ENCODE measurements around the gene SLC28A1.

SLC28A1 gene

DNA sequence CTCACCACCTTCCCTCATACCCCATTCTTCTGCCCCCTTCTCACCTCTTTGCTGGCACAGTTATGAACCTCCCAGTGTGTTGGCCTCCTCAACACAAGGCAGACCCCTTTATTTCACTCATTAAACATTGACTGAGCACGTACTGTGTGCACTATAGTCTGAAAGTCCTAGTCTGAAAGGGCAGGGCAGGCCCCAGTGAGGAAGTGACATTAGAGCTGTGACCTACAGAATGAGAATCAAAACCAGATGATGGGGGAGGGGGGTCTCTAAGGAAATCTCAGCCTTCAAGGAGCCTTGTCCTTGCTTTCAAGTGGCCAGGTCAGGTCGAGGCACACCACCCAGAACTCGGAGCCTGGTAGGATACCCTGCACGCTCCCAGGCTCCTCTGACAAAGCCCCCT lies 3.5 kb downstream of the SLC28A1 start:
- DNase-seq, result no peak

DNA sequence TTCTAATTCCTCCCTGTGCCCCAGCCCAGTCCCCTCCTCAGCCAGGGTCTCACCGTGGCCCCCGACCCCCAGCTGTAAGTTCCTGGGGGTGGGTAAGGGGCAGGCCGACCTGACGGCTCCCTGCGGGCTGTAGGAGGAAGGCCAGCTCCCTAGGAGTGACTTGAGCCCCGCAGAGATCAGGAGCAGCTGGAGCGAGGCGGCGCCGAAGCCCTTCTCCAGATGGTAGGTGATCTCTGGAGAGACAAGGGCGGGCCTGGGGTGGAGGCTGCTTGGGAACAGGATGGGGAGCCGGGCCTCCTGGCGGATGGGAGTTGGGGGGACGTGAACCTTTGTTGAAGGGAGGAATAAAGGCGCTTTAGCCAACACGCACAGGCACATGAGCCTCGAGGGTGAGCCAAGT lies 4.2 kb downstream of the SLC28A1 start:
- DNase-seq, result peak; percentile 37

DNA sequence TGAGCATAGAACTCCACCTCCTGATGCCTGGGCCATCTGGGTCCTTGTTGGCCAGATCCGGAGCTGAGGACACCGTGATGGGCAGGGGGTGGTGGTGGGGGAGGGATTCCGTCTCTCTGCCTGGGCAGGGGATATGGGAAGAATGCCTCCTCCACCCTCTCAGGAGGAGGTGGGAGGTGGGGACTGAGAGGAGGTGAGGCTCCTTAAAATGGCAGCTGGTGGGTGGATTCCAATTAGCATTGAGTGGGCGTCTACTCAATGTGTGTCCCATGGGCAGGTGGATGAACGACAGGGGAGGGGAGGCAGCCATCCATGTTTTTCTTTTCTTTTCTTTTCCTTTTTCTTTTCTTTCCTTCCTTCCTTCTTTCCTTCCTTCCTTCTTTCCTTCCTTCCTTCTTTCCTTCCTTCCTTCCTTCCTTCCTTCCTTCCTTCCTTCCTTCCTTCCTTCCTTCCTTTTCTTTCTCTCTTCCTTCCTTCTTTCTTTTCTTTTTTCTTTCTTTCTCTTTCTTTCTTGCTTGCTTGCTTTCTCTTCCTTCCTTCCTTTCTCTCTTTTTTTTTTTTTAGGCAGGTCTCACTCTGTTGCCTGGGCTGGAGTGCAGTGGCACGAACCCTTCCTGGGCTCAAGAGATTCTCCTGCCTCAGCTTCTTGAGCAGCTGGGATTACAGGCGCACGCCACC lies 5.0 kb downstream of the SLC28A1 start:
- DNase-seq, result no peak

DNA sequence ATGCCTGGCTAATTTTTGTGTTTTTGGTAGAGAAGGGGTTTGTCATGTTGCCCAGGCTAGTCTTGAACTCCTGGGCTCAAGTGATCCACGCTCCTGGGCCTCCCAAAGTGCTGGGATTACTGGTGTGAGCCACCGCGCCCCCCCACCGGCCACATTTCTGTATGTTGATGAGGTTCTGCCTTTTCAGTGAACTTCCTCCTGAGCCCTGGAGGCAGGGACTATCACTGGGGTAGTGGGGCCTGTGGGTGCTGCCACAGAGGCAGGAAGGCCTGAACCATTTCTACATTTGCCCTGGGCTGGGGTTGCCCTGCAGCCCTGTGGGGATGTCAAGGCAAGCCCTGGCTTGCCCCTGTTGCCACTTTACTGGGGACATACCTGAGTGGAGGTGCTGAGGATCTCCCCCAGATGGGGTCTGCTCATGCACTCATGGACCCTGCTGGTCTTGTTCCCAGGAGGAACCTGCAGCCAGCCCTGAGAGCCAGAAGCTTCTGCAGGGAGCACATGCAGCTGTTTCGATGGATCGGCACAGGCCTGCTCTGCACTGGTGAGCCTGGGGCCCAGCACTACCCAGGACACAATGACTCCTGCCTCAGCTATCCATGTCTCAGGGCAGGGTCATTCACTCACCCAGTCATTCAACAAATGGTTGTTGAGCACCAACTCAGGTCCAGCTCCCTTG lies 5.7 kb downstream of the SLC28A1 start:
- no peak for DNase-seq

DNA sequence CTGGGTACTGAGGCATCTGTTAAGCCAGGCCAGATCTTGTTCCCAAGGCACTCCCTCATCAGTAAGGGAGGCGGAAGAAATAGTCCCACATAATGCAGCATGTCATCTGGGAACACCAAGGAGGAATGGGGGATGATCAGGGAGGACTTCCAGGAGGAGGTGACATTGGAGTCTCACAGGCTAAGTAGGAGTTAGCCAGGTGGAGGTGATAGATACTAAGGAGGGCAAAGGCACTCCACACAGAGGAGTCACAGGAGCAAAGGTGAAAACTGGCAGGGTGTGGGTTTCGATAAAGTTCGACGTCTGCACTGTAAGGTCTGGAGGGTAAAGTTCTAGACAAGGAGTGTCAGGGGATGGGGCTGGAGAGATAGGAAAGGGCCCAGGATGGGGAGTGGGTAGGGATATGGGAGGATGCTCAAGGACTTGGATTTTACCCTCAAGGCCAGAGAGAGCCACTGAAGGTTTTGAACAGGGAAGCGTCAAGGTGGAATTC lies 6.3 kb downstream of the SLC28A1 start:
- DNase-seq, result no peak

DNA sequence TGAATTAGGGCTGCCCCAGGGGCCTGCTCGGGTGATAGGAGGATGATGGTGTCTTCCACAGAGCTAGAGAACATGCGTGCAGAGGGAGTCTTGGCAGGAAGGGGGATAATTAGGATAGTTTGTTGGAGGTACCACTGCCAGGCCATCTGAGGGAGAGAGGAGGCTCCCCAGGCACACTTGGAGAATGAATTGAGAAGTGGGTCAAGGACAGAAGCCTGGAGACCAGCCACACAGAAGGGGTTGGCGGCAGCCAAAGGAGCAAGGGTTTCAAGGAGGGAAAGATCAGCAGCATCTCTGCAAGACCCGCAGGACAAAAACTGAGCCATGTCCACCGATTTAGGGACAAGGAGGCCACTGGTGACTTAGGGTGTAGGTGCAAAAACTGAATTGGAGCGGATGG lies 6.9 kb downstream of the SLC28A1 start:
- no peak for DNase-seq

DNA sequence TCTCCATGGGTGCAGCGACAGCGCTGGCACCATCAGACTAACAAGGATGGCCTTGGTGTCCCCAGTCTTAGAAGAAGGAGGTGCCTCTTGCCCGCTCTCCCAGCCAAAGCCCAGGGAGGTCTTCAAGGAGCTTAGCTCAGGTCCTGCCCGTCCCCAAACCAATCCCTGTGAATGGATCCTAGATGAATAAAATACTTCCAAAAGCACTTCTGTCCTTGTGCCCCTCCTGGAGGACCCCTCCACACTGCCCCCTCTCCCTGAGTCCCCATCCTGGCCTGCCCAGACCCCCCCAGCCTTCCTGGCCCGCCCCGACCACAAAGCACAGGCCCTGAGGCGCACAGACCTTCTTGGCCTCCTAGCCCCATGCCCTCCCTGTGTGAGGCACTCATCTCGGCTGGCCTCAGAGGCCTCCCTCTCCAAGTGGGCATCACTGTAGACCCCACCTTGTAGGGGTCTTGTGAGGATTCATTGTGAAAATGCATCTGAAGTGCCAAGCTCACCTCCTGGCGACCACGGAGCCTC lies 8.4 kb downstream of the SLC28A1 start:
- DNase-seq, result no peak

DNA sequence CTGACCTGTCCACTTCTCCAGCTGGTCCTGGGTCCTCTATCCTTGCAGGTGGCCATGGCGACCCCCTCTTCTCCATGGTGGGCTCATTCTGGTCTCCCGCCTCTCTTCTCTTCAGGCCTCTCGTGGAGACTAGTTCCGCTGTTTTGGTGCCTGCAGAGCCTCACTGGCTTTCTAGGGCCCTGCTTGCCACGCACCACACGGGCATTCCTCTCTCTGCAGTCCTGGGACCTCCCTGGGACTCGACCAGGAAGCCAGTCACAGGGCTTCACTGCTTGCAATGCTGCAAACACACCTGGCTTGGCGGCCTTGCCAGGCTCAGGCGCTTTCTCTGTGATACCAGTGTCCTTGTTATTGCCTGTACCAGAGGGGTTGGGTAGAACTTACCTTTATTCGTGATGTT lies 9.1 kb downstream of the SLC28A1 start:
- no peak for DNase-seq

DNA sequence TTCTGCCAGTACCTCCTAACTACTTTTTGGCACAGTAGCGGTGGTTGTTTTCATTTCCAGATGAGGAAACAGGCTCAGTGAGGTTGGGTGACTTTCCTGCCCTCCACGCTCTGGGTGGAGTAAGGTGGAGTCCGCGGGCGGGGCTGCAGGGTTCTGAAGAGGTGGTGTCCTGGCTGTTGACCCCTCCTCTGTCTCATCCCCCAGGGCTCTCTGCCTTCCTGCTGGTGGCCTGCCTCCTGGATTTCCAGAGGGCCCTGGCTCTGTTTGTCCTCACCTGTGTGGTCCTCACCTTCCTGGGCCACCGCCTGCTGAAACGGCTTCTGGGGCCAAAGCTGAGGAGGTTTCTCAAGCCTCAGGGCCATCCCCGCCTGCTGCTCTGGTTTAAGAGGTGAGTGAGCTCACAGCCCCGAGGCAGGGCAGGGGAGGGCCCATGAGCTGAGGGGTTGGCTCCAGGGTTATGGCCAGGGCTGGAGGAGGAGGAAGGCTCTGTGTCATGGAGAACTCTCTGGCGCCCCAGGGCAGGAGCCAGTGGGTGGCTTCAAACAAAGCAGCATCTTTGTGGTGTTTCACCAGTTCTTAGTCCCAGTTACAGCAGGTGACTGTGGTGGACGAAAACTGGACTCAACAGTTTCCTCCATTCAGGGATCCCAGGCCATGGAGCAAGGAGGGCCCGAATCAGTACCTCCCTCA lies 10.4 kb downstream of the SLC28A1 start:
- no peak for DNase-seq

DNA sequence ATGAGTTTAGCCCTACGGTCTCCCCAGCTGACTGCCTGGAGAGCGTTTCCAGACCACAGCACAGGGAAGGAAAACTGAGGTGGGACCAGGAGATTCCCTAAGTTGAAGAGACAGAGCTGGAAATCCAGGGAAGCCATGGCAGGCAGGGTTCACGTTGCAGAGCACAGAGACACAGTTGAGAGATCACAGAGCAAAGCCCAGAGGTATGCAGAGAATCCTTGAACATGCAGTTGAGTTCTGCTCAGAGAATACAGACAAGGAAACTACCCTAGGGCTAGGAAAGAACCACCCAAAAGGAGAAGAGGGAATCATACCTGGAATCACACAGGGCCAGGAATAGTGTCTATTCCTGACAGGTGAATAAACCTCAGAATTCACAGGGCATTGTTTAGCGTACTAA lies 14.3 kb downstream of the SLC28A1 start:
- no peak for DNase-seq

DNA sequence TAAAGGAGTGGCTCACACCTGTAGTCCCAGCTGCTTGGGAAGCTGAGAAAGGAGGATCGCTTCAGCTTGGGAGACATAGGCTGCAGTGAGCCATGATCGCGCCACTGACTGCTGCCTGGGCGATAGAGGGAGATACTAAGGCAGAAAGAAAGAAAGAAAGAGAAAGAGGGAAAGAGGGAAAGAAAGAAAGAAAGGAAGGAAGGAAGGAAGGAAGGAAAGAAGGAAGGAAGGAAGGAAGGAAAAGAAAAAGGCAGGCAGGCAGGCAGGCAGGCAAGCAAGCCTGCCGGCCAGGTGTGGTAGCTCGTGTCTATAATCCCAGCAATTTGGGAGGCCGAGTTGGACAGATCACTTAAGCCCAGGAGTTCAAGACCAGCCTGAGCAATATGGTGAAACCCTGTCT lies 15.3 kb downstream of the SLC28A1 start:
- no peak for DNase-seq

DNA sequence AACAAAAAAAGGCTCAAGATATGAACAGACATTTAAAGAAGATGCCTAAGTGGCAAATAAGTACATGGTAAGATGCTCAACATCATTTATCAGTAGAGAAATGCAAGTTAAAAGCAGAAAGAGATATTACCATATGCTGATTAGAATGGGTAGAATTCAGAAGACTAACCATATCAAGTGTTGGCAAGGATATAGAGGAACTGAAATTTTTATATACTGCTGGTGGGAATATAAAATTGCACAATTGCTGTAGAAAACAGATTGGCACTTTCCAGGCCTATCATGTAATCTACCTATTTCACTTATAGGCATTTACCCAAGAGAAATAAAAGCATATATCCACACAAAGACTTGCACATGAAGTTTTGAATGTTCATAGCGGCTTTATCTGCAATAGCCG lies 17.1 kb downstream of the SLC28A1 start:
- no peak for DNase-seq

DNA sequence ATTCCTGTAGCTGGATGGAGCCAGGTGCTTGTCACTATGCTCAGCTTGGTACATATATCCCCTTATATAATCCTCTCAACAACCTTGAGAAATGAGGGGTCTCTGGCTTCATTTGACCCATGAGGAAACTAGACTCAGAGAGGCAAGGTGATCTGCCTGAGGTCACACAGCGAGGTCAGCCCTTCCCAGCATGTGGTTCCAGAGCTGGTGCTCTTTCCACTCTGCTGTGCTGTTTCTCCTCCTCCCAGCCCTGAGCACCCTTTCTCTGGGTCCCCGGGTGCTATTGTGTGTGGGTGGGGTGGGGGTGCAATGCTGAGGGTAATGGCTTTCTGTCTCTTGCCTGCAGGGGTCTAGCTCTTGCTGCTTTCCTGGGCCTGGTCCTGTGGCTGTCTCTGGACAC lies 19.3 kb downstream of the SLC28A1 start:
- DNase-seq, result no peak

DNA sequence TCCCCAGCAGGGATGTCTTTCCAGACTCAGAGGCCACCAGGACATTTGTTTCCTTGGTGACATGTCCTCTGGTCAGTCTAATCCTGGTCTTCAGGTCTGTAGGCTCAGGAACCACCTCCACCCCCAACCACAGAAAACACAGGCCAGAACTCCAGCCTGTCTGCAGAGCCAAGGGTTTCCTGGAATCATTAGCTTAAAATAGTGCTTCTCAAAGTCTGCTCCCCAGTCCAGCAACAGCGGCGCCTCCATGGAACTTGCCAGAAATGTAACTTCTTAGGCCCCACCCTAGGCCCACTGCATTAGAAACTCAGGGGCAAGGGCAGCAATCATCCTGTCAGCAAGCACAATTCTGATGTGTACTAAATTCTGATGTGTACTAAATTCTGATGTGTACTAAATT lies 20.0 kb downstream of the SLC28A1 start:
- no peak for DNase-seq

DNA sequence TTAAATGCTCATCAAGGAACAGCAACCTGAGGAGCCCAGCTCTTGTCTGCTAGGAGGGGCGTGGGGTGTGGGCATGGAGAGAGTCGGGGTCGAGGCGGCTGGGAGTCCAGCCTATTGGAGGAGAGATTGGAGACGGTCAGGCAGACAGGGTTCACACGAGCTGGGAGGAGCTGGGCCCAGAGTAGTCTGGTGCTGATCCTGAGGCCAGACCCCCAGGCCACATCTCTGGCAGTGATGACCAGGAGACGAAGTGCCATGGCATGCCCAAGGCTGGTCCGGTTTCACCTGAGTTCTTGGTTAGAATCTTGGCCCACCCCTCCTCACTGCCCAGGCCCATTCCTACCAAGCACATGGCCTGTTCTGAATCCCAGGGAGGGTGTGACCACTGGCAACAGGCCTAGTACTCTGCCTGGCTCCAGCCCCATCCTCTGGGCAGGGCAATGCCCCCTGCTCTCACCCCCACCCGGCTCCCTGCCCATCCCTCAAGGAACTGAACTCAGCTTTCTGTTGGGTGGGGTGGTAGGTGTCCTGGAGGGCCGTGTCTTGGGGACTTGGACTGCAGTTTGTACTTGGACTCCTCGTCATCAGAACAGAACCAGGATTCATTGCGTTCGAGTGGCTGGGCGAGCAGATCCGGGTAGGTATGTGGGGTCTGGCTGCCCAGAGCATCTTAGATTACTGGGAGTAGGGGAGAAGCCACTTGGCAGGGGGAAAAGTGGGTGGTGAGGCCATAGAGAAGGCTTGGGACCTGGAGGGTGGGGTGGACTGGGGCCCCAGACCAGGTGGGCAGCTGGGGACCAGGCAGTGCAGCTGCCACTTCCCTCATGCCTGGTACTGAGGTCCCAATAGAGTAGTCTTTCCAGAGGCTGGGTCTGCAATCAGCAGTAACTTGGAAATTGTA lies 20.8 kb downstream of the SLC28A1 start:
- DNase-seq, result no peak

DNA sequence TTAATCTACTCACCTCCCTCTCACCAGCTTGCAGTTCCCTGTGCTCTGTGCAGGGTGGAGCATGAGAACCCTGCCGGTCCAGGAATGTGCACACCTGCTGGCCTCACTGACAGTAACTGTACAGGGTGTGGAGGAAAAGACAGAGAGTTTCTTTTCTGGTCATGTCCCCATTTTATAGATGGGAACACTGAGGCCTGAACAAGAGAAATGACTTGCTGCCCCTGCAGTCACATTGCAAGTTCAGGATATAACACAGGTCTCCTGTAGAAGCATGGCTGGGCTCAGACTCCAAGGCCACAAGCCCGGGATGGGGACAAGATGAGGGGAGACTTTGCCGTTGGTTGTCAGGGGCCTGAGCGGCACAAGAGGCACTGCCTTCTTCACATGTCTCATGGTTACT lies 23.3 kb downstream of the SLC28A1 start:
- DNase-seq, result no peak

DNA sequence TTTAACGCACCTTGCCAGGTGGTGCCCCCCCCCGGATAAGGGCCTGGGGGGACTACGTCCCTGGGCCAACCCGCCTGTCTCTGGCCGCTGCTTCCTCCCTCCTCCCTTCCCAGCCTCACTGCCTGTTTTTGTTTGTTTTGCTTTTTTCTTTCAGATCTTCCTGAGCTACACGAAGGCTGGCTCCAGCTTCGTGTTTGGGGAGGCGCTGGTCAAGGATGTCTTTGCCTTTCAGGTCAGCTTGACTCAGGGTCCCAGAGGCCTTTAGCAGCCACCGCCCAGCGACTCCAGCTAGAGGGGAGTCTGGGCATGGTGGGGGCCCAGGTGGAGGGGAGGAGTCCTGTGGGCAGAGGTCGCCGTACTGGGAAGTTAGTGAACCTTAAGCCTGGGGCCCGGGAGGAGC lies 24.1 kb downstream of the SLC28A1 start:
- DNase-seq, result no peak

DNA sequence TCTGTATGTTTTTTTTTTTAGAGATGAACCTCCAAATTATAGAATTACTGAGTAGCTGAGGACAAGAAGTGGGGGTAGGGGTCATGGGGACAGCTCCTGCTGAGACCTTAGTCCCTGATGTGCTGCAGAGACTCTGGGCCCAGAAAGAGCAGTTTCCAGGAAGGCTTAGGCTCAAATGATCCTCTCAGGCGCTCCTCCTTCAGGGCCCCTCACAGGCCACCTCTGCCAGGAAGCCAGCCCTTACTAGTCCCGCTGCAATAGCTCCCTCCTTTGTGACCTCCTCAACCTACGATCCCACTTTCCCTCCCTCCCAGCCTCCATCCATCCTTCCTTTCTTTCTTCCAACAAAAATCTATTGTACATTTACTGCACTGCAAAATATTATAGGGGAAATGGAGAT lies 24.6 kb downstream of the SLC28A1 start:
- DNase-seq, result no peak

DNA sequence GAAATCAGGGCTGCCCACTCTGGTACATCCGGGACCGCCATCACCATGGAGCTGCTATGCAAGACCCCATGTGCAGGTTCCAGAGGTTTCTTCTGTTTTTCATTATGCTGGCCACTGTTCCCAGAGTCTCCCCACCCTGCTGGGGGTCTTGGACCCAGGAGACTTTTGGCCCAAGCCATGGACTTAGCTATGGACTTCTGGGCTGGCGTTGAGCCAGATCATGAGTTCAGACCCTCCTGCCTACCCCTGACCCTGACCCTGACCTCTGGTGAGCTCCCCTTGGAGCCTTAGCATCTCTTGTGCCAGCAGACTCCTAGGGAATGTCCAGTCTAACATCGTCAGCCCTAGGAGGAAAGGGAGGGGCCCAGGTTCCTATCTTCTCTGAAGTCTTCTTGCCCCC lies 25.3 kb downstream of the SLC28A1 start:
- no peak for DNase-seq

DNA sequence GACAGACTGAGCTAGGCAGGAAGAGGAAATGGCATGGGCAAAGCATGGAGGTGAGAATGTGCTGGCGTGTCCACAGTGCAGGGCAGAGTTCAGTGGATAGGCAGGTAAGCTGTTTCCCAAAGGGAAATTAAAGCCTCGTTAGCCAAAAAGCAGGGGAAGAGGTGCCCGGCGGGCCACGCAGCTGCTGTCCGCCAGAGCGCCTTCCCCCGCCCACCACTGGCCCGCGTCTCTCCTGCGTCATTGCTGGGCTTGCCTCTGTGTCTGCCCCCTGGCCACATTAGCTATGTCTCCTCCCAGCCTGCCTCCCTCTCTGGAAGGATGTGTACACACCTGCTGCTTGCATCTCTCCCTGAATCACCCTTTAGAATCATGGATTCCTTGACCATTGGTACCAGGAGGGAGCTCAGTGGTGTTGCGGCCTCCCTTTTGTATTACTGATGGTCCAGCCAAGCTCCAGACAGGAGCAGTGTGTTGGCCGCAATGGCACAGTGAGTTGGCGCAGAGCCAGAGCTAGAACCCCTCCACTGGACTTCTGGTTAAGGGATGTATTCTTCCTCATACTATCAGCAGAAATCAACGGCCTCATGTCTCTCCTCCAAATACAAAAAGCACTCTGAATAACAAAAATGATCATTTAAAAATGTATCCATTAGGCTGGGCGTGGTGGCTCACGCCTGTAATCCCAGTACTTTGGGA lies 26.6 kb downstream of the SLC28A1 start:
- no peak for DNase-seq

DNA sequence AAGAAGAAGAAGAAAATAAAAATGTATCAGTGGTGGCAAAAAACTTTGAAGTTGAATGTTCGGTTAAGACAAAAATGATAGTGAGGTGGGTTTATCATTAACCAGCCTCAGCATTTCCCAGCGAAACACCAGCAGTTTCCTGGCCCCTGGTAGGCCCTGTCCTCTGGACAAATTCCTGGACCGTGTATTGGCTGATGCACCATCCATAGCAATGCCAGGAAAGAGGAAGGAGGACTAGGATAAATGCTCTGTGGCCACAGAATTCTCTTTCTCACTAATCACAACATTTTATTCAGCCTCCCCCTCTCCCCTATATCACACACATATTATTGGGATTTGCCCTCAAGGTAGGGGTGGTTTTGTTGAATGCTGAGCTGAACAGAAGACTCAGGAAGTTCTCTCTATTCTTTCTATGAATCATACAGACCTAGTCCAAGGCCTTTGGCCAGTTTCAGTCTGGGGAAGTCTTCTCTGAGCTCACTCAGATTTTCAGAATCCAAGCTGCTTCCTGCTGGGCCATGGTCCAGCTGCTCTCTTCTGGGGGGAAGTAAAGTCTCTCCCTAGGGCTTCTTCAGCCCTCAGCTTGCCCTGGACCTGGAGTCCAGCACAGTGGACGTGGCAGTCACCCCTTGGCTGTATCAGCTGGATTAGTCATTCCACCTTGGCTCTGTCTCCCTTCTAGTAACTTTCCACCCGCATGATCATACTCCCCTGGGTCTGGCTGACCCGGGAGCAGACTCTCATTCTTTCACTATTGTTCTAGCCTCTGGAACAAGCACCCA lies 27.6 kb downstream of the SLC28A1 start:
- DNase-seq, result no peak

DNA sequence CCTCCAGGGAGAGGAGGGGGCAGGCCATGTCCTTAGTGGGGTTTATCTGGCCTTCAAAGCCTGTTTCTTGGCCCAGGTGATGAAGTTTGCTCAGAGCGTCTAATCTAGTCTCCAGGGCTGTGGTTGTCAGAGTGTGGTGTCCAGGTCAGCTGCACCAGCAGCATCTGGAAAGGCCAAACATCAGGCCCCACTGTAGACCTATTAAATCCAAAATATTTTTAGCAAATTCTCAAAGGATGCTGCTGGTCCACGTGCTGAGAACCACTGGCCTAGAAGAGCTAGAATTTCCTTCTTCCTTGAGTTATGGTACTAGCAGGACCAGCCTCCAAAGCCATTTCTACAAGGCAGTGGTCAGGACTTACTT lies 28.9 kb downstream of the SLC28A1 start:
- DNase-seq, result no peak
